Esophagus muscularis mucosa (tissue), 3 donors: ENCODE measurements around the gene SMIM31.

Experiments used
- CTCF ChIP-seq, 3 experiments: fragments of 200-600 bp in 2 of 3; fragments of 450-650 bp in 1 of 3; sonication (generic) in 2 of 3; IDR thresholded peaks; one replicate each; pipeline ENCODE4 v1.5.1; 2017 to 2019; ENCODE audit warnings: antibody characterized with exemption in 3 of 3, mild to moderate bottlenecking in 2 of 3, moderate library complexity in 1 of 3
- POLR2AphosphoS5 ChIP-seq, 2 donors: sonication (generic); formaldehyde crosslinking; IDR thresholded peaks; one replicate each; pipeline ENCODE4 v1.6.1; 2017; ENCODE audit warnings: antibody characterized with exemption in 2 of 2

- TF ChIP-seq CTCF (IDR thresholded peaks at IDR 0.05) (no peak), POLR2AphosphoS5 (IDR thresholded peaks at IDR 0.05) (no peak)
Measured at GRCh38 chr4:164789047-164789446, 35.1 kb downstream of the SMIM31 start.
